ENCODE results near the gene PIK3CB.

DNA sequence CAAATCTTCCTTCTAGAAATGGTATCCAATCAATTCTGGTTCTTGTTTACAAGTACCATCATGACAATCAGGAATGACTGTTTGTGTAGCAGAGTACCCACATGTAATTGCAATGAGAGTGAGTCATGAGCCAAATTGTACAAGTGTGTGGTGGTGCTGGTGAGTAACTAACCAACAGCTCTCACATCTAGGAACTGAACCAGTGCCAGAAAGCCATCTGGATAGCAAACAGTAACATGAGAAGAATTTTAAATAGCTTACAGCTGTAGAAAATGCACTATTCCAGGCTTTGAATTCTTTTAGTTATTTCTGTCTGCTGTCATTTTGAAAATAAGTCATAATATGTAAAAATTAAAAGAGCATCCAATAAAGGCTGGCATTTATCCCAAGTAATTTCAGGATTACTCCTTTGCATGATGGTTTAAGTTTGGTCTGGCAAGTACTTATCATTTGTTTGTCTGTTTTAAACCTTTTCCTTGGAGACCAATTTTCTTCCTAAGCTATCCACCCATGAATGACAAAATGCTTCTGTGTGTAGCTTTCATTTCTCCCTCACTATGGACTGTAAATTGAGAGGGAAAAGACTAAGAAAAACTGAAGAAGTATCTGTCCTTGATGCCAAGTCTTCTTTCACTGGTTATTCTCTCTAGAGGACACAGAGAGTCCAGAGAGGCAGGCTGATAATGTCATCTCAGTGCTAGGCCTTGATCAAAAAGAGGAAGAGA, 60.0 kb downstream of the PIK3CB start:
- TF ChIP-seq, protein P1, sequence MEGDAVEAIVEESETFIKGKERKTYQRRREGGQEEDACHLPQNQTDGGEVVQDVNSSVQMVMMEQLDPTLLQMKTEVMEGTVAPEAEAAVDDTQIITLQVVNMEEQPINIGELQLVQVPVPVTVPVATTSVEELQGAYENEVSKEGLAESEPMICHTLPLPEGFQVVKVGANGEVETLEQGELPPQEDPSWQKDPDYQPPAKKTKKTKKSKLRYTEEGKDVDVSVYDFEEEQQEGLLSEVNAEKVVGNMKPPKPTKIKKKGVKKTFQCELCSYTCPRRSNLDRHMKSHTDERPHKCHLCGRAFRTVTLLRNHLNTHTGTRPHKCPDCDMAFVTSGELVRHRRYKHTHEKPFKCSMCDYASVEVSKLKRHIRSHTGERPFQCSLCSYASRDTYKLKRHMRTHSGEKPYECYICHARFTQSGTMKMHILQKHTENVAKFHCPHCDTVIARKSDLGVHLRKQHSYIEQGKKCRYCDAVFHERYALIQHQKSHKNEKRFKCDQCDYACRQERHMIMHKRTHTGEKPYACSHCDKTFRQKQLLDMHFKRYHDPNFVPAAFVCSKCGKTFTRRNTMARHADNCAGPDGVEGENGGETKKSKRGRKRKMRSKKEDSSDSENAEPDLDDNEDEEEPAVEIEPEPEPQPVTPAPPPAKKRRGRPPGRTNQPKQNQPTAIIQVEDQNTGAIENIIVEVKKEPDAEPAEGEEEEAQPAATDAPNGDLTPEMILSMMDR (IDR thresholded peaks at IDR 0.05) = no peak
- no peak for TF ChIP-seq POLR2A (IDR thresholded peaks at IDR 0.05)

Measured in thyroid gland (tissue), 4 donors.